Astrocyte (in vitro differentiated cells and primary cell): ENCODE data around the gene FAF2. TPM values are rescaled to one million over a fixed set of nuclear protein-coding genes. Genes with fewer than 3 reads are reported as not detected.
"Not testable (repeated sequence)": the region's sequence is repeated elsewhere in the genome, so short reads cannot be mapped to it uniquely, and the experiment has no call there.

Source experiments
- DNase-seq: peaks from one replicate; pipeline ENCODE4 v3.0.0-alpha.2; 2010; ENCODE audit warnings: low read depth
- FAIRE-seq: peaks from 2 replicates; lab custom pipeline; 2011; peaks lifted over from hg19 to GRCh38; lab: Jason Lieb, UNC
- H2AFZ ChIP-seq: 2 replicates; pipeline ENCODE4 v1.6.0; 2012; ENCODE audit warnings: low read depth, low read length, inconsistent platforms
- H3K27ac ChIP-seq: 2 replicates; pipeline ENCODE4 v1.5.1; 2011; ENCODE audit warnings: low read depth, low read length, inconsistent platforms
- H3K27me3 ChIP-seq: 2 replicates; pipeline ENCODE4 v1.6.0; 2011; ENCODE audit warnings: low read length, inconsistent platforms; ENCODE audit not compliant: insufficient read depth
- H3K36me3 ChIP-seq: 2 replicates; pipeline ENCODE4 v1.5.1; 2011; ENCODE audit warnings: low read length, inconsistent platforms; ENCODE audit not compliant: insufficient read depth
- H3K4me1 ChIP-seq: 2 replicates; pipeline ENCODE4 v1.5.1; 2011; ENCODE audit warnings: low read length, inconsistent platforms; ENCODE audit not compliant: insufficient read depth
- H3K4me2 ChIP-seq: 2 replicates; pipeline ENCODE4 v1.6.0; 2012; ENCODE audit warnings: low read length, inconsistent platforms
- H3K4me3 ChIP-seq: 2 replicates; pipeline ENCODE4 v1.5.1; 2011; ENCODE audit warnings: low read depth, mild to moderate bottlenecking, low read length, inconsistent platforms; ENCODE audit not compliant: insufficient read depth
- H3K79me2 ChIP-seq: 2 replicates; pipeline ENCODE4 v1.6.0; 2012; ENCODE audit warnings: mild to moderate bottlenecking, low read length, inconsistent platforms; ENCODE audit not compliant: insufficient read depth
- H3K9ac ChIP-seq: 2 replicates; pipeline ENCODE4 v1.6.0; 2012; ENCODE audit warnings: mild to moderate bottlenecking, low read length, inconsistent platforms
- H3K9me3 ChIP-seq: 2 replicates; pipeline ENCODE4 v1.5.1; 2012; ENCODE audit warnings: low read depth, mild to moderate bottlenecking, low read length, inconsistent platforms; ENCODE audit not compliant: insufficient read depth
- H4K20me1 ChIP-seq: 2 replicates; pipeline ENCODE4 v1.6.0; 2012; ENCODE audit warnings: low read length, inconsistent platforms; ENCODE audit not compliant: insufficient read depth
- H3K27ac Mint-ChIP-seq: one replicate; pipeline ENCODE4 v1.8.0; 2021; ENCODE audit warnings: mild to moderate bottlenecking, mixed read lengths; ENCODE audit not compliant: unreplicated experiment
- H3K27me3 Mint-ChIP-seq: one replicate; pipeline ENCODE4 v1.8.0; 2021; ENCODE audit warnings: low read depth, mixed read lengths; ENCODE audit not compliant: unreplicated experiment
- H3K36me3 Mint-ChIP-seq: one replicate; pipeline ENCODE4 v1.8.0; 2021; ENCODE audit warnings: low read depth, mixed read lengths; ENCODE audit not compliant: unreplicated experiment
- H3K4me1 Mint-ChIP-seq: one replicate; pipeline ENCODE4 v1.8.0; 2021; ENCODE audit warnings: low read depth, mixed read lengths; ENCODE audit not compliant: unreplicated experiment
- H3K4me3 Mint-ChIP-seq: one replicate; pipeline ENCODE4 v1.8.0; 2021; ENCODE audit warnings: mild to moderate bottlenecking, moderate library complexity, mixed read lengths; ENCODE audit not compliant: unreplicated experiment
- H3K9me3 Mint-ChIP-seq: one replicate; pipeline ENCODE4 v1.8.0; 2021; ENCODE audit warnings: mild to moderate bottlenecking, mixed read lengths; ENCODE audit not compliant: unreplicated experiment
- EZH2 ChIP-seq: IDR thresholded peaks from 2 replicates; pipeline ENCODE4 v1.6.1; 2012; ENCODE audit warnings: mild to moderate bottlenecking, low read length, inconsistent platforms; ENCODE audit not compliant: insufficient read depth
- total RNA-seq: library from RNA; stranded (reverse); gene quantifications from 2 replicates; pipeline ENCODE4 v1.2.1, GENCODE V29; 2021
- TF ChIP-seq, protein P1 (sequence below): IDR thresholded peaks from 2 replicates; pipeline ENCODE4 v1.5.1; 2011; ENCODE audit warnings: low read depth, mild to moderate bottlenecking, inconsistent platforms, low read length, moderate library complexity; ENCODE audit not compliant: insufficient read depth

The FAF2 gene
- total RNA-seq, 1 donor from 2014 or later = 56.2 TPM

DNA sequence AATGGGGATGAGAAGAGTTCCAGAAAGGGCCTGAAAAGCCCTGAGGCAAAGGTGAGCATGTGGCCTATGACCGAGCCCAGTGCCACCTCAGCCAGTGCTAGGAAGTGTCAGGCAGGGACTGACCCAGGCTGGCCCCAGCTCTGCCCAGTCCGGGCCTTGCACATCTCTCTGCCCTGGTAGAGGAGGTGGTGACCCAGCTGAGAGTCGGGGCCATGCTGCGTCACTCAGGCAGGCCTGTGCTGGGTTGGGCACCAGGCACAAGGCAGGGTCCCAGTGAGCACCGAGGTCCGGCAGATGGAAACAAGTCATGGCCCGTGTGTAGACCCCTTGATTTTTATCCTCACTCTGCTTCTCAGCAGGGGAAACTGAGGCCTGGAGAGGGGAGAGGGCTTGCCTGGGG, 101.7 kb downstream of the FAF2 start:
- DNase-seq = no peak
- no peaks in the 10 kb centered on the region for H3K9me3 Mint-ChIP-seq
- TF ChIP-seq EZH2 = no peak
- TF ChIP-seq, protein P1, sequence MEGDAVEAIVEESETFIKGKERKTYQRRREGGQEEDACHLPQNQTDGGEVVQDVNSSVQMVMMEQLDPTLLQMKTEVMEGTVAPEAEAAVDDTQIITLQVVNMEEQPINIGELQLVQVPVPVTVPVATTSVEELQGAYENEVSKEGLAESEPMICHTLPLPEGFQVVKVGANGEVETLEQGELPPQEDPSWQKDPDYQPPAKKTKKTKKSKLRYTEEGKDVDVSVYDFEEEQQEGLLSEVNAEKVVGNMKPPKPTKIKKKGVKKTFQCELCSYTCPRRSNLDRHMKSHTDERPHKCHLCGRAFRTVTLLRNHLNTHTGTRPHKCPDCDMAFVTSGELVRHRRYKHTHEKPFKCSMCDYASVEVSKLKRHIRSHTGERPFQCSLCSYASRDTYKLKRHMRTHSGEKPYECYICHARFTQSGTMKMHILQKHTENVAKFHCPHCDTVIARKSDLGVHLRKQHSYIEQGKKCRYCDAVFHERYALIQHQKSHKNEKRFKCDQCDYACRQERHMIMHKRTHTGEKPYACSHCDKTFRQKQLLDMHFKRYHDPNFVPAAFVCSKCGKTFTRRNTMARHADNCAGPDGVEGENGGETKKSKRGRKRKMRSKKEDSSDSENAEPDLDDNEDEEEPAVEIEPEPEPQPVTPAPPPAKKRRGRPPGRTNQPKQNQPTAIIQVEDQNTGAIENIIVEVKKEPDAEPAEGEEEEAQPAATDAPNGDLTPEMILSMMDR = no peak

DNA sequence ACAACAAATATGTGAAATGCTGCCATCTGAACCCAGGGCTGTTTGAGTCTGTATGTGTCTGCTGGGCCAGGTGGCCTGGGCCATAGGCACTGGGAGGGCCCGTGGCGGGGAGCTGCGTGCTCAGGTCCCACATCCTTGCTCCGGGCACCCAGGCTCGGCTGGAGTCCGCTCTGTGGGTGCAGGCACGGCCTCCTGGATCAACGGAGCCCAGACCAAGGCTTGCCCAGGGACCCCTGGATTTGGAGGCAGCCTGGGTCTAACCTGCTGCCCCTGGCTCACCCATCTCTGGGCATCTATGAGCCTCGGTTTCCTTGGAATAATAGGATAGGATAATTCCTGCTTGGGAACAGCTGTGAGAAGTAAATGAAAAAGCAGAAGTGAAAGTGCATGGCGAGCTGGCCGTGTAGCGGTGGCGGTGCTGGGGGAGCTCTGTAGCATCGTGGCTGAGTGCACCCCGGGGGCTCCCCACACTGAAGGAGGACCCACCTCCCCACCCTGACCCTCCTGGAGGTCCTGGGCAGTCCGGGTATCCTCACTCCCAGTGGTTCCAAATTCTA, 102.2 kb downstream of the FAF2 start:
- H3K36me3 Mint-ChIP-seq = no peaks in the 10 kb centered on the region
- no peak overlapping the region for H3K4me2 ChIP-seq
- H3K27me3 ChIP-seq = peaks cover 3% of the 10 kb centered on the region
- H3K9ac ChIP-seq = no peak overlapping the region
- peaks cover 29% of the 10 kb centered on the region for H3K27me3 Mint-ChIP-seq
- H3K27ac Mint-ChIP-seq = no peak overlapping the region
- no peak overlapping the region for H3K4me3 ChIP-seq
- H3K9me3 ChIP-seq = no peaks in the 10 kb centered on the region
- FAIRE-seq (no peak), DNase-seq (no peak)
- TF ChIP-seq, protein P1 = no peak
- TF ChIP-seq EZH2 = no peak
- H2AFZ ChIP-seq = no peak overlapping the region
- no peaks in the 10 kb centered on the region for H3K9me3 Mint-ChIP-seq
- H3K79me2 ChIP-seq = no peaks in the 10 kb centered on the region
- no peak overlapping the region for H3K27ac ChIP-seq
- no peaks in the 10 kb centered on the region for H3K4me1 ChIP-seq
- H3K36me3 ChIP-seq = no peaks in the 10 kb centered on the region
- H3K4me1 Mint-ChIP-seq = no peaks in the 10 kb centered on the region
- no peaks in the 10 kb centered on the region for H4K20me1 ChIP-seq
- H3K4me3 Mint-ChIP-seq = no peak overlapping the region

More for the DNA sequence above, 101.7 kb downstream of the FAF2 start:
- H3K9ac ChIP-seq = no peak overlapping the region
- H3K27ac Mint-ChIP-seq = no peak overlapping the region
- H3K36me3 ChIP-seq = no peaks in the 10 kb centered on the region
- no peaks in the 10 kb centered on the region for H3K9me3 ChIP-seq
- H3K4me3 ChIP-seq = no peak overlapping the region
- H4K20me1 ChIP-seq = no peaks in the 10 kb centered on the region
- H3K36me3 Mint-ChIP-seq = no peaks in the 10 kb centered on the region
- H3K27ac ChIP-seq = no peak overlapping the region
- no peak overlapping the region for H3K4me3 Mint-ChIP-seq
- H2AFZ ChIP-seq = no peak overlapping the region
- no peaks in the 10 kb centered on the region for H3K79me2 ChIP-seq
- H3K4me1 ChIP-seq = no peaks in the 10 kb centered on the region
- FAIRE-seq = no peak
- peaks cover 26% of the 10 kb centered on the region for H3K27me3 Mint-ChIP-seq
- H3K27me3 ChIP-seq = peaks cover 3% of the 10 kb centered on the region
- H3K4me1 Mint-ChIP-seq = no peaks in the 10 kb centered on the region
- H3K4me2 ChIP-seq = no peak overlapping the region

DNA sequence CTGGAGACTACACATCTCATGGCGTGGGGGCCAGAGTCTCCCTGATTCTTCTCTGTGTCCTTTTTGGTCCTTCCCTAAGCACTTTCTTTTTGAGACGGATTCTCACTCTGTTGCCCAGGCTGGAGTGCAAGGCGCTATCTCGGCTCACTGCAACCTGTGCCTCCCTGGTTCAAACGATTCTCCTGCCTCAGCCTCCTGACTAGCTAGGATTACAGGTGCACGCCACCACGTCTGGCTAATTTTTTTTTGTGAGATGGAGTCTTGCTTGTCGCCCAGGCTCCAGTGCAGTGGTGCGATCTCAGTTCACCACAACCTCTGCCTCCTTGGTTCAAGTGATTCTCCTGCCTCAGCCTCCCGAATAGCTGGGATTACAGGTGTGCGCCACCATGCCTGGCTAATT, 102.8 kb downstream of the FAF2 start:
- not testable (repeated sequence) for H3K4me2 ChIP-seq, FAIRE-seq, H3K9me3 ChIP-seq, H3K4me1 ChIP-seq, H3K27me3 ChIP-seq, H3K4me1 Mint-ChIP-seq, H3K9ac ChIP-seq, H3K36me3 Mint-ChIP-seq, H3K4me3 Mint-ChIP-seq, H3K27ac ChIP-seq, H3K9me3 Mint-ChIP-seq, H4K20me1 ChIP-seq, H3K36me3 ChIP-seq, H3K4me3 ChIP-seq, H3K79me2 ChIP-seq, DNase-seq, H2AFZ ChIP-seq, H3K27ac Mint-ChIP-seq
- peaks cover 31% of the 10 kb centered on the region for H3K27me3 Mint-ChIP-seq
